NCI-H510A treated with DMSO at 0.1 percent for 48 hours (cell line): ENCODE results near the gene FBXL14.

Experiments used
- DNase-seq: peaks from one replicate; lab custom pipeline; 2025; lab: John Stamatoyannopoulos, UW

The FBXL14 gene

GRCh38 chr12:1593174-1594005 is 991 bp downstream of the FBXL14 start:
- peak; percentile 54 for DNase-seq

- peak; percentile 61 for DNase-seq
Observed at GRCh38 chr12:1592444-1593173, 1.8 kb downstream of the FBXL14 start.

- DNase-seq: no peak
Observed at GRCh38 chr12:1591543-1591942, 2.8 kb downstream of the FBXL14 start.

GRCh38 chr12:1591034-1591433 is 3.3 kb downstream of the FBXL14 start:
- peak; percentile 34 for DNase-seq

GRCh38 chr12:1590221-1590979 is 4.0 kb downstream of the FBXL14 start:
- no peak for DNase-seq

GRCh38 chr12:1588575-1588947 is 5.8 kb downstream of the FBXL14 start:
- DNase-seq: no peak

- DNase-seq: no peak
Observed at GRCh38 chr12:1587927-1588574, 6.3 kb downstream of the FBXL14 start.

- DNase-seq: no peak
Observed at GRCh38 chr12:1584326-1584725, 10.1 kb downstream of the FBXL14 start.

GRCh38 chr12:1583421-1584078 is 10.8 kb downstream of the FBXL14 start:
- DNase-seq: peak; percentile 82

GRCh38 chr12:1582709-1583050 is 11.7 kb downstream of the FBXL14 start:
- DNase-seq: no peak

- DNase-seq: no peak
Observed at GRCh38 chr12:1581973-1582708, 12.2 kb downstream of the FBXL14 start.

GRCh38 chr12:1580526-1580925 is 13.9 kb downstream of the FBXL14 start:
- DNase-seq: no peak

- no peak for DNase-seq
Observed at GRCh38 chr12:1579651-1580435, 14.5 kb downstream of the FBXL14 start.

GRCh38 chr12:1576410-1577241 is 17.8 kb downstream of the FBXL14 start:
- no peak for DNase-seq

- DNase-seq: no peak
Observed at GRCh38 chr12:1575408-1576401, 18.7 kb downstream of the FBXL14 start.

- no peak for DNase-seq
Observed at GRCh38 chr12:1574865-1575259, 19.5 kb downstream of the FBXL14 start.

- no peak for DNase-seq
Observed at GRCh38 chr12:1573960-1574864, 20.2 kb downstream of the FBXL14 start.
